ENCODE measurements around the gene PEX14. TPM values are rescaled to one million over a fixed set of nuclear protein-coding genes. Genes with fewer than 3 reads are reported as not detected.

The PEX14 gene
- total RNA-seq, 1 donor from 2014 or later = 7.6 TPM

- no peak for DNase-seq (ENCODE audit: low read depth in 2 of 2)
Measured at GRCh38 chr1:10615932-10616671, 141.4 kb downstream of the PEX14 start.

- DNase-seq (ENCODE audit: low read depth in 2 of 2) = no peak
Measured at GRCh38 chr1:10616696-10617095, 141.9 kb downstream of the PEX14 start.

GRCh38 chr1:10617318-10617717, 142.6 kb downstream of the PEX14 start:
- DNase-seq (ENCODE audit: low read depth in 2 of 2) = no peak

- no peak for DNase-seq (ENCODE audit: low read depth in 2 of 2)
Measured at GRCh38 chr1:10617931-10618885, 143.5 kb downstream of the PEX14 start.

- DNase-seq (ENCODE audit: low read depth in 2 of 2) = no peak
Measured at GRCh38 chr1:10620776-10621175, 146.0 kb downstream of the PEX14 start.

- no peak for DNase-seq (ENCODE audit: low read depth in 2 of 2)
Measured at GRCh38 chr1:10621906-10622305, 147.2 kb downstream of the PEX14 start.

GRCh38 chr1:10622910-10623685, 148.3 kb downstream of the PEX14 start:
- DNase-seq (ENCODE audit: low read depth in 2 of 2) = no peak

- DNase-seq (ENCODE audit: low read depth in 2 of 2) = no peak
Measured at GRCh38 chr1:10623686-10624145, 149.0 kb downstream of the PEX14 start.

GRCh38 chr1:10624256-10625050, 149.7 kb downstream of the PEX14 start:
- DNase-seq (ENCODE audit: low read depth in 2 of 2) = no peak

GRCh38 chr1:10625076-10625475, 150.3 kb downstream of the PEX14 start:
- DNase-seq (ENCODE audit: low read depth in 2 of 2) = no peak

- DNase-seq (ENCODE audit: low read depth in 2 of 2) = no peak
Measured at GRCh38 chr1:10625554-10625953, 150.8 kb downstream of the PEX14 start.

- DNase-seq (ENCODE audit: low read depth in 2 of 2) = no peak
Measured at GRCh38 chr1:10626131-10626731, 151.5 kb downstream of the PEX14 start.

- no peak for DNase-seq (ENCODE audit: low read depth in 2 of 2)
Measured at GRCh38 chr1:10626791-10627410, 152.2 kb downstream of the PEX14 start.

- peak in 1 of 2 donors; percentile 30 for DNase-seq (ENCODE audit: low read depth in 2 of 2)
Measured at GRCh38 chr1:10628685-10629084, 153.9 kb downstream of the PEX14 start.

- no peak for DNase-seq (ENCODE audit: low read depth in 2 of 2)
Measured at GRCh38 chr1:10629091-10629815, 154.5 kb downstream of the PEX14 start.

GRCh38 chr1:10629816-10630571, 155.2 kb downstream of the PEX14 start:
- no peak for DNase-seq (ENCODE audit: low read depth in 2 of 2)

- no peak for DNase-seq (ENCODE audit: low read depth in 2 of 2)
Measured at GRCh38 chr1:10630661-10631120, 155.9 kb downstream of the PEX14 start.

GRCh38 chr1:10631121-10631810, 156.5 kb downstream of the PEX14 start:
- DNase-seq (ENCODE audit: low read depth in 2 of 2) = no peak

All from dermis microvascular lymphatic vessel endothelial cell (primary cell).